Body of pancreas (tissue), 4 donors: ENCODE measurements around the gene HAVCR1. TPM values are rescaled to one million over a fixed set of nuclear protein-coding genes. Genes with fewer than 3 reads are reported as not detected.
"Not testable (repeated sequence)": the region's sequence is repeated elsewhere in the genome, so short reads cannot be mapped to it uniquely, and the experiment has no call there.

Experiments
- ATAC-seq: fragments of 150-250 bp; one replicate; pipeline ENCODE4 v1.9.1; 2016
- DNase-seq, 4 donors: peaks; one replicate each; pipeline ENCODE4 v3.0.0-alpha.2; 2019
- H3K27ac ChIP-seq, 4 donors: fragments of 200-600 bp; sonication (generic); 1 replicate in 3 of 4; 2 replicates in 1 of 4; pipeline versions ENCODE4 v1.5.1 to v1.6.1; 2016 to 2019; ENCODE audit warnings: mild to moderate bottlenecking in 1 of 4, mixed read lengths in 1 of 4, moderate library complexity in 1 of 4
- H3K27me3 ChIP-seq, 2 donors: fragments of 200-600 bp; sonication (generic); one replicate each; pipeline ENCODE4 v1.6.0; 2016; ENCODE audit warnings: mild to moderate bottlenecking in 1 of 2
- H3K36me3 ChIP-seq, 2 donors: fragments of 200-600 bp; sonication (generic); replicated peaks in 1 of 2; 2 replicates each; pipeline ENCODE4 v1.5.1; 2016; ENCODE audit warnings: low read depth in 2 of 2; ENCODE audit not compliant: insufficient read depth in 1 of 2
- H3K4me1 ChIP-seq: fragments of 200-600 bp; sonication (generic); one replicate; pipeline ENCODE4 v1.6.0; 2016
- H3K4me3 ChIP-seq, 2 donors: fragments of 200-600 bp; sonication (generic); 1 replicate in 1 of 2; 2 replicates in 1 of 2; pipeline ENCODE4 v1.5.1; 2016 to 2019
- H3K9me3 ChIP-seq, 3 donors: fragments of 200-600 bp; sonication (generic); 1 replicate in 2 of 3; 2 replicates in 1 of 3; pipeline ENCODE4 v1.5.1; 2016
- CTCF ChIP-seq, 7 experiments: fragments of 450-650 bp in 4 of 7; fragments of 200-600 bp in 3 of 7; sonication (generic) in 3 of 7; IDR thresholded peaks; one replicate each; pipeline ENCODE4 v1.5.1; 2016 to 2019; ENCODE audit warnings: antibody characterized with exemption in 7 of 7
- POLR2A ChIP-seq, 3 donors: fragments of 450-650 bp; IDR thresholded peaks; one replicate each; pipeline ENCODE4 v1.6.1; 2016; ENCODE audit warnings: antibody characterized with exemption in 3 of 3, mild to moderate bottlenecking in 2 of 3
- WGBS, 2 donors: methylation state at CpG; one replicate each; pipeline ENCODE4 v1.1.5; 2017; 5-methylcytosine and 5-hydroxymethylcytosine counted together
- intact Hi-C: fragments of 100-400 bp; cut with DNase I; formaldehyde crosslinking; loops from one replicate; pipeline ENCODE4 v1.15.1; 2023
- total RNA-seq, 2 donors: library from RNA; depleted of rRNA; stranded (reverse); fragments of >200 nt; gene quantifications; one replicate each; pipeline ENCODE4 v1.1.0, GENCODE V29; 2016

HAVCR1 gene
- total RNA-seq, 2 donors from 2014 or later = not detected

- Histone ChIP-seq H3K36me3 (no peaks in the 10 kb centered on the region), H3K27ac (no peak overlapping the region), H3K4me3 (no peak overlapping the region), H3K27me3 (no peaks in the 10 kb centered on the region), H3K9me3 (no peaks in the 10 kb centered on the region), H3K4me1 (no peaks in the 10 kb centered on the region)
- DNase-seq (no peak), ATAC-seq (no peak)
- TF ChIP-seq CTCF (IDR thresholded peaks at IDR 0.05) (no peak), POLR2A (IDR thresholded peaks at IDR 0.05) (no peak)
- WGBS, 2 donors = 69 to 89% methylated on average over 2 of the region's 2 CpGs
- intact Hi-C loops = no loop called here
These were observed 36.9 kb downstream of the HAVCR1 start for GRCh38 chr5:157022024-157022423.

- TF ChIP-seq CTCF (IDR thresholded peaks at IDR 0.05) (no peak), POLR2A (IDR thresholded peaks at IDR 0.05) (no peak)
- ATAC-seq (no peak), DNase-seq (no peak)
- Histone ChIP-seq H3K4me1 (no peaks in the 10 kb centered on the region), H3K27me3 (no peaks in the 10 kb centered on the region), H3K27ac (no peak overlapping the region), H3K9me3 (no peaks in the 10 kb centered on the region), H3K4me3 (no peak overlapping the region), H3K36me3 (no peaks in the 10 kb centered on the region)
- 63 to 75% methylated on average over 4 of the region's 4 CpGs for WGBS, 2 donors
- intact Hi-C loops = no loop called here
These were observed 38.2 kb downstream of the HAVCR1 start for GRCh38 chr5:157020511-157021222.

- TF ChIP-seq POLR2A (IDR thresholded peaks at IDR 0.05) (no peak), CTCF (IDR thresholded peaks at IDR 0.05) (no peak)
- H3K9me3 ChIP-seq = no peaks in the 10 kb centered on the region
- H3K27ac ChIP-seq = no peak overlapping the region
- no peaks in the 10 kb centered on the region for H3K36me3 ChIP-seq
- H3K4me3 ChIP-seq = no peak overlapping the region
- ATAC-seq (no peak), DNase-seq (no peak)
- H3K4me1 ChIP-seq = no peaks in the 10 kb centered on the region
- intact Hi-C loops = no loop called here
- no peaks in the 10 kb centered on the region for H3K27me3 ChIP-seq
These were observed 38.9 kb downstream of the HAVCR1 start for GRCh38 chr5:157020002-157020401.

- DNase-seq, H3K9me3 ChIP-seq, H3K4me3 ChIP-seq, H3K27ac ChIP-seq, H3K27me3 ChIP-seq, intact Hi-C loops, H3K4me1 ChIP-seq, H3K36me3 ChIP-seq, ATAC-seq: not testable (repeated sequence)
- WGBS, 2 donors = 85 to 90% methylated on average over 2 to 13 of the region's 28 CpGs
These were observed 44.8 kb downstream of the HAVCR1 start for GRCh38 chr5:157014143-157014542.

GRCh38 chr5:157006262-157006661 lies 52.7 kb downstream of the HAVCR1 start:
- Histone ChIP-seq H3K36me3 (no peaks in the 10 kb centered on the region), H3K4me1 (no peaks in the 10 kb centered on the region), H3K27ac (no peak overlapping the region), H3K27me3 (no peaks in the 10 kb centered on the region), H3K4me3 (no peak overlapping the region), H3K9me3 (no peaks in the 10 kb centered on the region)
- DNase-seq (no peak), ATAC-seq (no peak)
- TF ChIP-seq CTCF (IDR thresholded peaks at IDR 0.05) (no peak), POLR2A (IDR thresholded peaks at IDR 0.05) (no peak)
- intact Hi-C loops = no loop called here
- 54 to 58% methylated on average over 2 of the region's 2 CpGs for WGBS, 2 donors
